Measurements from ENCODE around the gene ADGRV1. TPM values are rescaled to one million over a fixed set of nuclear protein-coding genes. Genes with fewer than 3 reads are reported as not detected.
"Not testable (repeated sequence)": the region's sequence is repeated elsewhere in the genome, so short reads cannot be mapped to it uniquely, and the experiment has no call there.

The ADGRV1 gene
- total and polyA plus RNA-seq, 2 experiments from 2014 or later = 15.5 to 19.6 TPM

- no peak overlapping the region for H3K4me3 ChIP-seq
- H3K36me3 ChIP-seq = no peaks in the 10 kb centered on the region
- no peaks in the 10 kb centered on the region for H3K4me1 ChIP-seq (ENCODE audit: low read depth)
- H3K9me3 ChIP-seq (ENCODE audit: low read depth) = no peaks in the 10 kb centered on the region
- H3K27me3 ChIP-seq = no peaks in the 10 kb centered on the region
- TF ChIP-seq, protein P1, sequence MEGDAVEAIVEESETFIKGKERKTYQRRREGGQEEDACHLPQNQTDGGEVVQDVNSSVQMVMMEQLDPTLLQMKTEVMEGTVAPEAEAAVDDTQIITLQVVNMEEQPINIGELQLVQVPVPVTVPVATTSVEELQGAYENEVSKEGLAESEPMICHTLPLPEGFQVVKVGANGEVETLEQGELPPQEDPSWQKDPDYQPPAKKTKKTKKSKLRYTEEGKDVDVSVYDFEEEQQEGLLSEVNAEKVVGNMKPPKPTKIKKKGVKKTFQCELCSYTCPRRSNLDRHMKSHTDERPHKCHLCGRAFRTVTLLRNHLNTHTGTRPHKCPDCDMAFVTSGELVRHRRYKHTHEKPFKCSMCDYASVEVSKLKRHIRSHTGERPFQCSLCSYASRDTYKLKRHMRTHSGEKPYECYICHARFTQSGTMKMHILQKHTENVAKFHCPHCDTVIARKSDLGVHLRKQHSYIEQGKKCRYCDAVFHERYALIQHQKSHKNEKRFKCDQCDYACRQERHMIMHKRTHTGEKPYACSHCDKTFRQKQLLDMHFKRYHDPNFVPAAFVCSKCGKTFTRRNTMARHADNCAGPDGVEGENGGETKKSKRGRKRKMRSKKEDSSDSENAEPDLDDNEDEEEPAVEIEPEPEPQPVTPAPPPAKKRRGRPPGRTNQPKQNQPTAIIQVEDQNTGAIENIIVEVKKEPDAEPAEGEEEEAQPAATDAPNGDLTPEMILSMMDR (IDR thresholded peaks at IDR 0.05; ENCODE audit: low read depth, low read length) = no peak
- DNase-seq (ENCODE audit: low read depth in 1 of 2, low spot score in 1 of 2) = no peak
- no peak overlapping the region for H3K27ac ChIP-seq
Measured at GRCh38 chr5:90585337-90585986, 26.9 kb downstream of the ADGRV1 start.

DNA sequence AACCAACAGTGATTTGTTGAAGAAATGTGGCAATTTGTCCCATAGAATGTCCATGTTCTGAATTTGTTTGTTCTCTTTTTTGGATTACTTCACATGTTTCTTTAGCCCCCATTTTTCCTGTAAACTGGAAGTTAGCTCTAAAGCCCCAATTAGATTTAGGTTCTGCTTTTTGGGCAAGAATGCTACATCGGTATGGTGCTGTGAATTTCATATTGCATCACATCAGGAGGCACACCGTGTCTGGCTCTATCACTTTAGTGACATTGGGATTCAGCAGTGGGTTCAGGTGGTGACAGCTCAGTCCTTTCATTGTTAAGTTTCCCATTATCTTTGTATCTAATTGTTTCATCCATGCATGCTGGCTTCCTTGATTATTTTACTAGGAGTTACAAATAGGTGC lies 27.9 kb downstream of the ADGRV1 start:
- H3K36me3 ChIP-seq = no peaks in the 10 kb centered on the region
- no peak overlapping the region for H3K4me3 ChIP-seq
- H3K27me3 ChIP-seq = no peaks in the 10 kb centered on the region
- no peaks in the 10 kb centered on the region for H3K4me1 ChIP-seq (ENCODE audit: low read depth)
- no peaks in the 10 kb centered on the region for H3K9me3 ChIP-seq (ENCODE audit: low read depth)
- no peak for DNase-seq (ENCODE audit: low read depth in 1 of 2, low spot score in 1 of 2)
- TF ChIP-seq, protein P1 (IDR thresholded peaks at IDR 0.05; ENCODE audit: low read depth, low read length) = no peak
- H3K27ac ChIP-seq = no peak overlapping the region

- H3K36me3 ChIP-seq = no peaks in the 10 kb centered on the region
- H3K4me1 ChIP-seq (ENCODE audit: low read depth) = no peaks in the 10 kb centered on the region
- H3K4me3 ChIP-seq = no peak overlapping the region
- H3K27ac ChIP-seq = no peak overlapping the region
- no peaks in the 10 kb centered on the region for H3K27me3 ChIP-seq
- DNase-seq (ENCODE audit: low read depth in 1 of 2, low spot score in 1 of 2) = no peak
- no peaks in the 10 kb centered on the region for H3K9me3 ChIP-seq (ENCODE audit: low read depth)
- TF ChIP-seq, protein P1 (IDR thresholded peaks at IDR 0.05; ENCODE audit: low read depth, low read length) = no peak
Measured at GRCh38 chr5:90590170-90590569, 31.6 kb downstream of the ADGRV1 start.

DNA sequence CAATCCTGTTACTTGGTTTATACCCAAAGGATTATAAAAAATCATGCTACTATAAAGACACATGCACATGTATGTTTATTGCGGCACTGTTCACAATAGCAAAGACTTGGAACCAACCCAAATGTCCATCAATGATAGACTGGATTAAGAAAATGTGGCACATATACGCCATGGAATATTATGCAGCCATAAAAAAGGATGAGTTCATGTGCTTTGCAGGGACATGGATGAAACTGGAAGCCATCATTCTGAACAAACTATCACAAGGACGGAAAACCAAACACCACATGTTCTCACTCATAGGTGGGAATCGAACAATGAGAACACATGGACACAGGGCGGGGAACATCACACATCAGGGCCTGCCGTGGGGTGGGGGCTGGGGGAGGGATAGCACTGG lies 34.5 kb downstream of the ADGRV1 start:
- H3K9me3 ChIP-seq (ENCODE audit: low read depth); H3K27me3 ChIP-seq; H3K4me1 ChIP-seq (ENCODE audit: low read depth); DNase-seq (ENCODE audit: low read depth in 1 of 2, low spot score in 1 of 2); H3K36me3 ChIP-seq; H3K27ac ChIP-seq; H3K4me3 ChIP-seq: not testable (repeated sequence)

DNA sequence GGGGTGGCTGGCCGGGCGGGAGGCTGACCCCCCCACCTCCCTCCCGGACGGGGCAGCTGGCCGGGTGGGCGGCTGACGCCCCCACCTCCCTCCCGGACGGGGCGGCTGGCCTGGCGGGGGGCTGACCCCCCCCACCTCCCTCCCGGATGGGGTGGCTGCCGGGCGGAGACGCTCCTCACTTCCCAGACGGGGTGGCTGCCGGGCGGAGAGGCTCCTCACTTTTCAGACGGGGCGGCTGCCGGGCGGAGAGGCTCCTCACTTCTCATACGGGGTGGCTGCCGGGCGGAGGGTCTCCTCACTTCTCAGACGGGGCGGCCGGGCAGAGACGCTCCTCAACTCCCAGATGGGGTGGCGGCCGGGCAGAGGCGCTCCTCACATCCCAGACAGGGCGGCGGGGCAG lies 37.2 kb downstream of the ADGRV1 start:
- not testable (repeated sequence) for DNase-seq (ENCODE audit: low read depth in 1 of 2, low spot score in 1 of 2); H3K4me3 ChIP-seq; H3K36me3 ChIP-seq; H3K27me3 ChIP-seq; H3K4me1 ChIP-seq (ENCODE audit: low read depth); H3K27ac ChIP-seq; H3K9me3 ChIP-seq (ENCODE audit: low read depth)

DNA sequence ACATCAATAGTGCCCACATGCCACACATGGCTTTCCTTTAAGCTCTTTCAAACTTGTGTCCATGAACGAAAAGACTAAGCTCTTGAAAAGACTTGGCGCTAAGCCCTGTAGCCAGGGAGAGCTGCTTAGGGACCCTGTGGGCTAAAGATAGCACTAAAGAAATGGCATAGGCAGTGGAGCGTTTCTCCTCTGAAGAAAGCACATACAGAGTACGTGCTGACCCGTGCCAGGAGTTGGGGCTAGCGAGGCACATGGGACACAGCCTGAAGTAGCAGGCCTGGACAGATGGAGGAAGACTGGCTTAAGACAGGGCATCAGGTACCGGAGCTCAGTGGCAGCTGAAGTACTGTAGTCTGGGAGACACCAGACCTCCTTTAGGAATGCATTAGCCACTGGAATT lies 39.7 kb downstream of the ADGRV1 start:
- Histone ChIP-seq H3K27ac (no peak overlapping the region), H3K27me3 (no peaks in the 10 kb centered on the region), H3K9me3 (ENCODE audit: low read depth) (no peaks in the 10 kb centered on the region), H3K36me3 (no peaks in the 10 kb centered on the region), H3K4me1 (ENCODE audit: low read depth) (no peaks in the 10 kb centered on the region), H3K4me3 (no peak overlapping the region)
- TF ChIP-seq, protein P1 (IDR thresholded peaks at IDR 0.05; ENCODE audit: low read depth, low read length) = no peak
- DNase-seq (ENCODE audit: low read depth in 1 of 2, low spot score in 1 of 2) = peak in 1 of 2 donors; percentile 12

DNA sequence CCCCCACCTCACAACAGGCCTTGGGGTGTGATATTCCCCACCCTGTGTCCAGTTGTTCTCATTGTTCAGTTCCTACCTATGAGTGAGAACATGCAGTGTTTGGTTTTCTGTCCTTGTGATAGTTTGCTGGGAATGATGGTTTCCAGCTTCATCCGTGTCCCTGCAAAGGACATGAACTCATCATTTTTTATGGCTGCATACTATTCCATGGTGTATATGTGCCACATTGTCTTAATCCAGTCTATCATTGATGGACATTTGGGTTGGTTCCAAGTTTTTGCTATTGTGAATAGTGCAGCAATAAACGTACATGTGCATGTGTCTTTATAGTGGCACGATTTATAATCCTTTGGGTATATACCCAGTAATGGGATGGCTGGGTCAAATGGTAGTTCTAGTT lies 41.7 kb downstream of the ADGRV1 start:
- H3K27me3 ChIP-seq; H3K9me3 ChIP-seq (ENCODE audit: low read depth); H3K4me3 ChIP-seq; H3K36me3 ChIP-seq; DNase-seq (ENCODE audit: low read depth in 1 of 2, low spot score in 1 of 2); H3K27ac ChIP-seq; H3K4me1 ChIP-seq (ENCODE audit: low read depth): not testable (repeated sequence)
